Measurements from ENCODE around the gene AMH. TPM values are rescaled to one million over a fixed set of nuclear protein-coding genes. Genes with fewer than 3 reads are reported as not detected.

AMH gene
- total RNA-seq, 6 donors from 2014 or later = 1.1 to 6.3 (median 3.2) TPM

- no peak for TF ChIP-seq EP300 (IDR thresholded peaks at IDR 0.05)
- TF ChIP-seq, protein P1, sequence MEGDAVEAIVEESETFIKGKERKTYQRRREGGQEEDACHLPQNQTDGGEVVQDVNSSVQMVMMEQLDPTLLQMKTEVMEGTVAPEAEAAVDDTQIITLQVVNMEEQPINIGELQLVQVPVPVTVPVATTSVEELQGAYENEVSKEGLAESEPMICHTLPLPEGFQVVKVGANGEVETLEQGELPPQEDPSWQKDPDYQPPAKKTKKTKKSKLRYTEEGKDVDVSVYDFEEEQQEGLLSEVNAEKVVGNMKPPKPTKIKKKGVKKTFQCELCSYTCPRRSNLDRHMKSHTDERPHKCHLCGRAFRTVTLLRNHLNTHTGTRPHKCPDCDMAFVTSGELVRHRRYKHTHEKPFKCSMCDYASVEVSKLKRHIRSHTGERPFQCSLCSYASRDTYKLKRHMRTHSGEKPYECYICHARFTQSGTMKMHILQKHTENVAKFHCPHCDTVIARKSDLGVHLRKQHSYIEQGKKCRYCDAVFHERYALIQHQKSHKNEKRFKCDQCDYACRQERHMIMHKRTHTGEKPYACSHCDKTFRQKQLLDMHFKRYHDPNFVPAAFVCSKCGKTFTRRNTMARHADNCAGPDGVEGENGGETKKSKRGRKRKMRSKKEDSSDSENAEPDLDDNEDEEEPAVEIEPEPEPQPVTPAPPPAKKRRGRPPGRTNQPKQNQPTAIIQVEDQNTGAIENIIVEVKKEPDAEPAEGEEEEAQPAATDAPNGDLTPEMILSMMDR (IDR thresholded peaks at IDR 0.05) = no peak
- no peak for TF ChIP-seq POLR2AphosphoS5 (IDR thresholded peaks at IDR 0.05)
- TF ChIP-seq POLR2A (IDR thresholded peaks at IDR 0.05) = no peak
- ATAC-seq (ENCODE audit: low FRiP score in 2 of 2) = no peak
- DNase-seq = peak in 1 of 2 donors; percentile 75
- Histone ChIP-seq H3K9me3 (no peaks in the 10 kb centered on the region), H3K27ac (peak overlapping the region in 3 of 4 donors; percentile 10 to 22 (median 21)), H3K27me3 (no peaks in the 10 kb centered on the region), H3K4me3 (no peak overlapping the region), H3K36me3 (peaks cover 25 to 80% (median 71%) of the 10 kb centered on the region in 4 donors), H3K4me1 (peaks cover 14 to 27% (median 15%) of the 10 kb centered on the region in 4 donors)
- 75 to 84% methylated on average over 6 to 12 of the region's 12 CpGs for WGBS, 2 donors
These were observed 18.2 kb upstream of the AMH start for GRCh38 chr19:2230807-2231533.

DNA sequence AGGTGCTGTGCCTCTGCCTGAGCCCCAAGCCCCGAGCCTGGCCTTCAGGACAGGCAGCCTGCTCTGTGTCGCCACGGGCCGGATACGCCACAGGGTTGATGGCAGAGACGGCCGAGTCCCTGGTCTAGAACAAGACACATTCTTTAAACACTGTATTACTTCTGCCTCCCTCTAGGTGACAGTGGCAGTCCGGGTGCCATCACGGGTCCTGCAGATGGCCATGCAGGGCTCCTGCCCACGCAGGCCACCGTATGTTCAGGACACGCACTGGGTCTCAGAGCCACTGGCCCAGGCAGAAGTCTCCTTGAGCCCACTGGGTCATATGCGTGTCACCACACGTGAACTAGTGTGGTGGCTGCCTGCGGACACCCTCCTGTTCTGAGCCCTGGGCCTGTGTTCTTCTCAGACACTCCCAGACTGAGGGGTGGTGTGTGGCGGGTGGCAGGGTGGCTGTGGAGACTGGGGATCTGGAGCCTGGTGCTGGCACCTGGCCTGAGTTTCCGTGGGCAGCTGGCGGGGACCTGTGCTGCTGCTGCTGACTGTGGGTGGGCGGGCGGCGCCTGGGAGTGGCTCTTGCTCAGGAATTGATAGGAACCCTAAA is 17.4 kb upstream of the AMH start:
- DNase-seq = peak in 1 of 2 donors; percentile 79
- WGBS, 2 donors = 88% methylated on average over 15 of the region's 21 CpGs; no CpG with 5 or more reads in 1 of the 2 donors

GRCh38 chr19:2232286-2233151 is 16.6 kb upstream of the AMH start:
- Histone ChIP-seq H3K9me3 (no peaks in the 10 kb centered on the region), H3K27ac (peak overlapping the region in 1 of 4 donors; percentile 35), H3K27me3 (no peaks in the 10 kb centered on the region), H3K4me1 (peaks cover 18 to 34% (median 19%) of the 10 kb centered on the region in 4 donors), H3K4me3 (no peak overlapping the region), H3K36me3 (peaks cover 16 to 65% (median 55%) of the 10 kb centered on the region in 4 donors)
- TF ChIP-seq POLR2AphosphoS5 (IDR thresholded peaks at IDR 0.05) (no peak), EP300 (IDR thresholded peaks at IDR 0.05) (no peak), POLR2A (IDR thresholded peaks at IDR 0.05) (no peak)
- TF ChIP-seq, protein P1 (IDR thresholded peaks at IDR 0.05) = no peak
- DNase-seq (peak in 1 of 2 donors; percentile 72), ATAC-seq (ENCODE audit: low FRiP score in 2 of 2) (no peak)
- 87 to 89% methylated on average over 22 to 28 of the region's 30 CpGs for WGBS, 2 donors

More for the DNA sequence above, 17.4 kb upstream of the AMH start:
- Histone ChIP-seq H3K4me3 (no peak overlapping the region), H3K4me1 (peaks cover 14 to 27% (median 15%) of the 10 kb centered on the region in 4 donors), H3K9me3 (no peaks in the 10 kb centered on the region), H3K27ac (peak overlapping the region in 2 of 4 donors; percentile 10 to 22), H3K27me3 (no peaks in the 10 kb centered on the region), H3K36me3 (peaks cover 22 to 73% (median 63%) of the 10 kb centered on the region in 4 donors)
- ATAC-seq (ENCODE audit: low FRiP score in 2 of 2) = no peak
- TF ChIP-seq POLR2AphosphoS5 (IDR thresholded peaks at IDR 0.05) = no peak
- no peak for TF ChIP-seq EP300 (IDR thresholded peaks at IDR 0.05)
- no peak for TF ChIP-seq POLR2A (IDR thresholded peaks at IDR 0.05)
- TF ChIP-seq, protein P1 (IDR thresholded peaks at IDR 0.05) = peak in 1 of 6 experiments; percentile 11

DNA sequence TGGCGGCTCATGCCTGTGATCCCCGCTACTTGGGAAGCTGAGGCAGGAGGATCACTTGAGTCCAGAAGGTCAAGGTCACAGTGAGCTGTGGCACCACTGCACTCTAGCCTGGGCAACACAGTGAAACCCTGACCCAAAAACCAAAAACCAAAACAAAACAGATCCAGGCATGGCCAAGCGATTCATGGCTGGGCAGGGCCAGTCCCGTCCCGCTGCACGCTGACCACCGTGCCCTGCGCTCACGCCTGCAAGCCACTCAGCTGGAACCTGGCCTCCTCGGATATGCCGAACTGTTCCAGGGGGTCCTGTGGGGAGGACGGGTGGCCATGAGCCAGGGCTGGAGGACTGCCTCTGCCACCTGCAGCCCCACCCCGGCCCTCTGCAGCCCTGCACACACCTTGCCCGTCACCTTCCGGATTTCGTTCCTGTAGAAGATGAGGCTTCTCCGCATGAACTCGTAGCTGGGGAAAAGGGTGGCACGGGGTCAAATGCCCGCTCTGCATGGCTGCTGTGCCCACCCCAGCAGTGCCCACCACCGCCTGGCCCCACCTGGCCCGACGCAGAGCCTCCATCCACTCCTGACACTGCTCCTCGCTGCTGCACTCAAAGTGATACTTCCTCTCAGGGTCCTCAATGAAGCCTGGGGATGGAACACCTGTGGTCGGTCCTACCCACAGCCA is 15.4 kb upstream of the AMH start:
- TF ChIP-seq, protein P1 (IDR thresholded peaks at IDR 0.05) = no peak
- TF ChIP-seq POLR2A (IDR thresholded peaks at IDR 0.05) = no peak
- TF ChIP-seq EP300 (IDR thresholded peaks at IDR 0.05) = no peak
- no peak for TF ChIP-seq POLR2AphosphoS5 (IDR thresholded peaks at IDR 0.05)

More for the DNA sequence above, 15.4 kb upstream of the AMH start:
- H3K36me3 ChIP-seq = peaks cover 12 to 53% (median 44%) of the 10 kb centered on the region in 4 donors
- ATAC-seq (ENCODE audit: low FRiP score in 2 of 2) = no peak
- WGBS, 2 donors = 90 to 91% methylated on average over 12 to 25 of the region's 25 CpGs
- peaks cover 30 to 46% (median 31%) of the 10 kb centered on the region in 4 donors for H3K4me1 ChIP-seq
- DNase-seq = peak in 1 of 2 donors; percentile 78
- H3K27ac ChIP-seq = peak overlapping the region in 1 of 4 donors; percentile 9
- no peaks in the 10 kb centered on the region for H3K9me3 ChIP-seq
- no peaks in the 10 kb centered on the region for H3K27me3 ChIP-seq
- H3K4me3 ChIP-seq = no peak overlapping the region

Data from upper lobe of left lung (tissue), 6 donors.